Astrocyte of the spinal cord (primary cell): ENCODE measurements around the gene RABEP1.
"Not testable (repeated sequence)": the region's sequence is repeated elsewhere in the genome, so short reads cannot be mapped to it uniquely, and the experiment has no call there.

ENCODE experiments used
- DNase-seq: peaks from one replicate; pipeline ENCODE4 v3.0.0; 2011; ENCODE audit warnings: low read depth, low spot score
- H3K4me3 ChIP-seq: 2 replicates; pipeline ENCODE4 v1.5.1; 2011; ENCODE audit warnings: low read depth, mild to moderate bottlenecking, low read length, moderate library complexity
- in situ Hi-C: cut with HindIII; loops from 2 replicates; pipeline ENCODE4 v1.10.0; 2017; ENCODE audit warnings: low sequenced_read_pairs
- TF ChIP-seq, protein P1 (sequence below): IDR thresholded peaks from 2 replicates; pipeline ENCODE4 v1.5.1; 2012; ENCODE audit warnings: low read depth, mild to moderate bottlenecking, low read length, inconsistent platforms

Gene RABEP1, protein sequence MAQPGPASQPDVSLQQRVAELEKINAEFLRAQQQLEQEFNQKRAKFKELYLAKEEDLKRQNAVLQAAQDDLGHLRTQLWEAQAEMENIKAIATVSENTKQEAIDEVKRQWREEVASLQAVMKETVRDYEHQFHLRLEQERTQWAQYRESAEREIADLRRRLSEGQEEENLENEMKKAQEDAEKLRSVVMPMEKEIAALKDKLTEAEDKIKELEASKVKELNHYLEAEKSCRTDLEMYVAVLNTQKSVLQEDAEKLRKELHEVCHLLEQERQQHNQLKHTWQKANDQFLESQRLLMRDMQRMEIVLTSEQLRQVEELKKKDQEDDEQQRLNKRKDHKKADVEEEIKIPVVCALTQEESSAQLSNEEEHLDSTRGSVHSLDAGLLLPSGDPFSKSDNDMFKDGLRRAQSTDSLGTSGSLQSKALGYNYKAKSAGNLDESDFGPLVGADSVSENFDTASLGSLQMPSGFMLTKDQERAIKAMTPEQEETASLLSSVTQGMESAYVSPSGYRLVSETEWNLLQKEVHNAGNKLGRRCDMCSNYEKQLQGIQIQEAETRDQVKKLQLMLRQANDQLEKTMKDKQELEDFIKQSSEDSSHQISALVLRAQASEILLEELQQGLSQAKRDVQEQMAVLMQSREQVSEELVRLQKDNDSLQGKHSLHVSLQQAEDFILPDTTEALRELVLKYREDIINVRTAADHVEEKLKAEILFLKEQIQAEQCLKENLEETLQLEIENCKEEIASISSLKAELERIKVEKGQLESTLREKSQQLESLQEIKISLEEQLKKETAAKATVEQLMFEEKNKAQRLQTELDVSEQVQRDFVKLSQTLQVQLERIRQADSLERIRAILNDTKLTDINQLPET

GRCh38 chr17:5281814-5282641, at the start of gene RABEP1:
TSS of gene RABEP1 (plus strand) at chr17:5282284. CDS start at chr17:5282487, 203 bp downstream.
- in situ Hi-C loops: no loop called here
- peak; percentile 92 for DNase-seq
- peak within 1 kb of the TSS; percentile 63 for H3K4me3 ChIP-seq
- TF ChIP-seq, protein P1, sequence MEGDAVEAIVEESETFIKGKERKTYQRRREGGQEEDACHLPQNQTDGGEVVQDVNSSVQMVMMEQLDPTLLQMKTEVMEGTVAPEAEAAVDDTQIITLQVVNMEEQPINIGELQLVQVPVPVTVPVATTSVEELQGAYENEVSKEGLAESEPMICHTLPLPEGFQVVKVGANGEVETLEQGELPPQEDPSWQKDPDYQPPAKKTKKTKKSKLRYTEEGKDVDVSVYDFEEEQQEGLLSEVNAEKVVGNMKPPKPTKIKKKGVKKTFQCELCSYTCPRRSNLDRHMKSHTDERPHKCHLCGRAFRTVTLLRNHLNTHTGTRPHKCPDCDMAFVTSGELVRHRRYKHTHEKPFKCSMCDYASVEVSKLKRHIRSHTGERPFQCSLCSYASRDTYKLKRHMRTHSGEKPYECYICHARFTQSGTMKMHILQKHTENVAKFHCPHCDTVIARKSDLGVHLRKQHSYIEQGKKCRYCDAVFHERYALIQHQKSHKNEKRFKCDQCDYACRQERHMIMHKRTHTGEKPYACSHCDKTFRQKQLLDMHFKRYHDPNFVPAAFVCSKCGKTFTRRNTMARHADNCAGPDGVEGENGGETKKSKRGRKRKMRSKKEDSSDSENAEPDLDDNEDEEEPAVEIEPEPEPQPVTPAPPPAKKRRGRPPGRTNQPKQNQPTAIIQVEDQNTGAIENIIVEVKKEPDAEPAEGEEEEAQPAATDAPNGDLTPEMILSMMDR: no peak

DNA sequence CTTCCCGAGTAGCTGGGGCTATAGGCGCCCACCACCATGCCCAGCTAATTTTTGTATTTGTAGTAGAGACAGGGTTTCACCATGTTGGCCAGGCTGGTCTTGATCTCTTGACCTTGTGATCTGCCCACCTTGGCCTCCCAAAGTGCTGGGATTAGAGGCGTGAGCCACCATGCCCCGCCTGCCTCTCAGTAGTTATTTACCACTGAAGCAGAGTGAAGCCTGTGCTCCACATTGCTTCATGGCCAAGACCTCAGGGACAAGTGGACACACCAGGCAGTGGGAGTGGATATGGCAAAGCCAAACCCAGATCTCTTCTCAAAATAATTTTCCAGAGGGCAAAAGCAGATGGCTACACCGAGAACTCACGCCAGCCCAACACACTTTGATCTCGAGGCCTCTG, 48.6 kb upstream of the RABEP1 start:
- DNase-seq, in situ Hi-C loops, H3K4me3 ChIP-seq: not testable (repeated sequence)

DNA sequence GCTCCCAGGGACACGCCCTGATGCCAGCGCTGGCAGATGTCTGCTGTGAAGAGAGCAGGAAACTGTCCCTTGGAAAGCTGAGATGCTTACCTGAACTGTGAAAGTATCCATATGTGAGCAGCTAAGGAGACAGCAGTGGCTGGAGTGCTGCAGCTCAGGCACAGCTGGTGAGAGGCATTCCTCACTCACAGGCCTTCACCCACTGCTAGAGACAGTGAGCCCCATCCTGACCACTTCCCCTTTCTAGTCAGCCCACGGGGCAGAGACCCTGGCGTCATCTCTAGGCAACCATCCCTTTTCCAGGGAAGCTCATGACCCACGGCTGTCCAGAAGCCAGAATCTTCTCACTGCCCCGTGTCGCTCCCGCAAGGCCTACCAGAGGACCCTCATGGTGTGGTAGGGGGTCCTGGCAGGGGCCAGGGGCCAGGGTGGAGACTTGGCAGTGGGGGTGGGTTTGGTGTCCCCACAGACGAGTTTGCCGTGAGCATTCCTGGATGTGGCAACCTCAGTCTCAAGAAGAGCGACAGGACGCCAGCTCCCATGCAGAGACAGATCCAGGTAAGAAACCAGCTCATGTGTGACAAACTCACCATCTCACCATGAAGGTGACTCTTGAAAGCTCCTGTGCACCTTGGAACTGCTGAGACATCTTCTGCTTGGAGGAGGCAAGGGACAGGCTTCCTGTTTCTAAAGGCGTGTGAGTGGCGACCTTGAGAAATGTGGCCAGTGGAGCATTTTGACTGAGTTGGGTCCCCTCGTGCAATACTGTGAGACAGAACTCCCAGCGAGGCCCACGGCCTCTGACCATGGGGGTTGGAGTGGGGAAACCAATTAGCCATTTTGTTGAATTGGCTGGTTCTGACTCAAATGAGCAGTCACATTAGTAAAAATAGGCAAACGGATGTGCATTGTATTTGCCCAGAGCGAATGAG, 47.2 kb upstream of the RABEP1 start, which contains the start of gene SCIMP:
TSS of gene SCIMP (minus strand) at position 216 of the 932 bp plus-strand sequence. CDS start at position 111, 105 bp downstream.
- TF ChIP-seq, protein P1: no peak
- no peak for DNase-seq
- in situ Hi-C loops: no loop called here
- no peak within 1 kb of the TSS for H3K4me3 ChIP-seq

DNA sequence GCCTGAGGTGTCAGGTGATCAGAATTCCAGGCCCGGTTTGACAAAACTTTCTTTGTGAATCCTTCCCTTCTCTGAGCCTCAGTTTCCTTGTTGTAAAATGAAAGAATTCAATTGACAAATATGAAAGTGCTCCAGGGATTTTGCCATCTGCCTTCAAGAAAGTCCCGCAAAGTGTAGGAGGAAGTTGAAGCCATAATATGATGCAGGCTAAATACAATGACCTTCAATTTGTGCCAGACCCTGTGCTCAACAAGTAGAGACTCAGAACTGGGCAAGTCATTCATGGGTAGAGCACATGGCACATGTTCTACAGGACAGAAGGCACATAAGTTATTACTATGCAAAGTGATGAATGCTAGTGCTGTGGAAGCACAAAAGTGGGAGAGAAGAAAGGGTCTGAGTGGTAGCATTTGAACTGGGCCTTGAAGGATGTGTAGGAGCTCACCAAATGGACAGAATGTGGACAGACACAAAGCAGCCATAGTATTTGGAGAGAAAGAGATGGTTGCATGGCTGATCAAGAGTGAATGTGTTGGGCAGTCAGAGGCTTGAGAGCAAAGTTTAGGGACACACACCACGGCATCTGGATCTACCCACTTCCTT, 45.0 kb upstream of the RABEP1 start:
- no peak overlapping the region for H3K4me3 ChIP-seq
- TF ChIP-seq, protein P1: no peak
- no peak for DNase-seq
- in situ Hi-C loops: no loop called here

DNA sequence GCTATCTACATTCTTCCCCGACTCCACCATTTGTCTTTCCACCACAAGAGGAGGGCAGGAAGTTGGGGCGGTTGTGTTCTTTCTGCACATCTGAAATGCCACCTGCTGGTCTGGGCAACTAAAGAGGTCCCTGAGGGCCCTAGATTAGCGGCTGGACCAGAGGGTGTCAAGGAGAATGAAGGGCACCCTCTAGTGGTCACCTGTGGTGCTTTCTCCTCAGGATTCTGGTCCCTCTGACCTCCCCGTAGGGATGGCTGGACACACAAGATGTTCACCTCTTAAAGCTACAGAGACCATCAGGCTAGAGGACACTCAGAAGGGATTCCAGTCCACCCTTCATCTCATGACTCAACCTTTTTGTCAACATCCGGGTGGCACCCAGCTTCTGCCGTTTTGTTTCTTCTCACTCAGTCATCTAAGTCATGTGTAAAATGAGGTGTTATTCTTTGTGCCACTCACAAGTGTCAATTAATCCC, 44.5 kb upstream of the RABEP1 start:
- peak; percentile 36 for DNase-seq
- H3K4me3 ChIP-seq: no peak overlapping the region
- in situ Hi-C loops: no loop called here
- TF ChIP-seq, protein P1: peak; percentile 65

DNA sequence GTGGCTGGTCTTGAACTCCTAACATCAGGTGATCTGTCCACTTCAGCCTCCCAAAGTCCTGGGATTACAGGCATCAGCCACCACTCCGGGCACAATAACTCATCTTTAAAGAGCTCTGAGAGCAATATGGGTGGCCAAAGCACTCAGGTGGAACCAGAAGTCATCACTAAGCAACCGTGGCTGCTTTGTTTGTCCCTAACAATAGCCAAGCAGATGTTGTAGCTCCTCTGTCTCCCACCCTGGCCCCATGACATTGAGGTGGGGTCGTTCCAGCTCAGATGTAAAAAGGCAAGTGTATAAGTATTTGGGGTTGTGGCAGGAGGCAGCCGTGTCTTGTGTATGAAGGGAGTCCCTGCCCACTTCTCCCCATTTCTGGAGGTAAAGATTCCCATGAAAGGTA, 43.8 kb upstream of the RABEP1 start:
- TF ChIP-seq, protein P1: no peak
- DNase-seq: no peak
- in situ Hi-C loops: no loop called here
- no peak overlapping the region for H3K4me3 ChIP-seq

DNA sequence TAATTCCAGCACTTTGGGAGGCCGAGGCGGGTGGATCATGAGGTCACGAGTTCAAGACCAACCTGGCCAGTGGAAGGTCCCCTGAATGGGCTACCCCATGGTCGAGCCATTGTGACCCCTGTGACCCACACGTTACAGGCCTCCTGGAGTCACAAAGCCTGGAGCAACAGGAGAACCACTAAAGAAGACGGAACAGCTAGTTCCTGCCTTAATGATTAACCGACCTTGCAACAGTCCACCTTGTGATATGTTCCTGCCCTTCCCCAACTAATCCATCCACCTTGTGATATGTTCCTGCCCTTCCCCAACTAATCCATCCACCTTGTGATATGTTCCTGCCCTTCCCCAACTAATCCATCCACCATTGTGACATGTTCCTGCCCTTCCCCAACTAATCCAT, 42.3 kb upstream of the RABEP1 start:
- in situ Hi-C loops, H3K4me3 ChIP-seq, DNase-seq: not testable (repeated sequence)
